K562 (cell line): ENCODE measurements around the gene LGI4. TPM values are rescaled to one million over a fixed set of nuclear protein-coding genes. Genes with fewer than 3 reads are reported as not detected.

Source experiments
- CAMTA2 ChIP-seq: fragments of 250-450 bp; sonication (Bioruptor Pico); conservative IDR thresholded peaks from 2 replicates; pipeline ENCODE4 v1.5.1; 2022
- E2F3 ChIP-seq: fragments of 250-450 bp; sonication (Bioruptor Pico); IDR thresholded peaks from 2 replicates; pipeline ENCODE4 v1.4.0; 2020; ENCODE audit warnings: mild to moderate bottlenecking
- HMG20B ChIP-seq: fragments of 250-450 bp; sonication (Bioruptor Pico); IDR thresholded peaks from 2 replicates; pipeline ENCODE4 v1.5.0; 2021; ENCODE audit warnings: mild to moderate bottlenecking
- MED1 ChIP-seq: sonication (generic); formaldehyde crosslinking; IDR thresholded peaks from 2 replicates; pipeline ENCODE4 v1.8.1; 2023; ENCODE audit warnings: missing genetic modification reagents, borderline replicate concordance
- MEF2A ChIP-seq: IDR thresholded peaks from 2 replicates; pipeline ENCODE4 v1.6.1; 2011; ENCODE audit warnings: low read depth, mild to moderate bottlenecking, low read length, moderate library complexity; ENCODE audit not compliant: control insufficient read depth
- OTX1 ChIP-seq: fragments of 450-650 bp; formaldehyde crosslinking; IDR thresholded peaks from 2 replicates; pipeline ENCODE4 v1.4.0; 2022; ENCODE audit warnings: mild to moderate bottlenecking
- PHB2 ChIP-seq: fragments of 450-650 bp; IDR thresholded peaks from 2 replicates; pipeline ENCODE4 v1.6.1; 2017; ENCODE audit warnings: low read depth
- TCF7L2 ChIP-seq: fragments of 150-350 bp; IDR thresholded peaks from 2 replicates; pipeline ENCODE4 v1.6.1; 2016; ENCODE audit warnings: low read depth, mild to moderate bottlenecking, low read length, moderate library complexity
- ZNF57 ChIP-seq: fragments of 450-650 bp; formaldehyde crosslinking; IDR thresholded peaks from 2 replicates; pipeline ENCODE4 v1.4.0; 2020; ENCODE audit warnings: mild to moderate bottlenecking, moderate library complexity
- ZNF76 ChIP-seq: fragments of 250-450 bp; sonication (Bioruptor Pico); IDR thresholded peaks from 2 replicates; pipeline ENCODE4 v1.4.0; 2020; ENCODE audit warnings: mild to moderate bottlenecking, moderate library complexity, borderline replicate concordance
- ZNF785 ChIP-seq: fragments of 250-450 bp; sonication (Bioruptor Pico); IDR thresholded peaks from 2 replicates; pipeline ENCODE4 v1.4.0; 2020; ENCODE audit warnings: mild to moderate bottlenecking
- ZNF79 ChIP-seq: fragments of 250-450 bp; sonication (Bioruptor Pico); IDR thresholded peaks from 2 replicates; pipeline ENCODE4 v1.4.0; 2020; ENCODE audit warnings: low read depth, mild to moderate bottlenecking, moderate library complexity
- polyA plus RNA-seq, 8 experiments: library from polyadenylated mRNA; depleted of rRNA in 4 of 8; stranded (reverse) in 5 of 8; unstranded in 3 of 8; fragments of >200 nt; fragmentation: Nextera tagmentation in 2 of 8; fragmentation: Illumina TruSeq in 1 of 8; extraction: Ambion mirVana in 2 of 8; extraction: Trizol in 1 of 8; gene quantifications; 2 replicates each; pipeline versions ENCODE4 v1.2.1 to v1.2.3, GENCODE V29; 2011 to 2014; ENCODE audit warnings: inconsistent platforms in 1 of 8, missing spikeins in 1 of 8
- total RNA-seq, 7 experiments: library from RNA; depleted of rRNA in 6 of 7; stranded (reverse); fragments of >200 nt in 6 of 7; fragmentation: Illumina TruSeq in 2 of 7; extraction: Trizol in 2 of 7; gene quantifications; 2 replicates each; pipeline versions ENCODE4 v1.2.1 to v1.2.3, GENCODE V29; 2011 to 2021; ENCODE audit warnings: low replicate concordance in 1 of 7
- TF ChIP-seq, protein P1 (sequence below): fragments of 450-650 bp; formaldehyde crosslinking; IDR thresholded peaks from 2 replicates; pipeline ENCODE4 v1.4.0; 2022; ENCODE audit warnings: missing genetic modification characterization
- TF ChIP-seq, protein P2 (sequence below): IDR thresholded peaks from 2 replicates; pipeline ENCODE4 v1.6.1; 2012; ENCODE audit warnings: low read depth, low read length, improper control_type of control experiment, borderline replicate concordance
- TF ChIP-seq, protein P3 (sequence below): IDR thresholded peaks from 2 replicates; pipeline ENCODE4 v1.6.1; 2011; ENCODE audit not compliant: insufficient read length; ENCODE audit errors: extremely low read depth
- TF ChIP-seq, protein P4 (sequence below): fragments of 250-450 bp; sonication (Bioruptor Pico); IDR thresholded peaks from 2 replicates; pipeline ENCODE4 v1.8.0; 2021; ENCODE audit warnings: moderate library complexity, mild to moderate bottlenecking, inconsistent platforms
- TF ChIP-seq, protein P5 (sequence below): sonication (generic); formaldehyde crosslinking; IDR thresholded peaks from 2 replicates; pipeline ENCODE4 v1.9.0; 2022; ENCODE audit warnings: mild to moderate bottlenecking, missing genetic modification reagents
- TF ChIP-seq, protein P6 (sequence below): IDR thresholded peaks from 2 replicates; pipeline ENCODE4 v1.6.1; 2011; ENCODE audit warnings: borderline replicate concordance, low read depth, mild to moderate bottlenecking, moderate library complexity, low read length; ENCODE audit not compliant: insufficient read depth, poor library complexity, severe bottlenecking
- TF ChIP-seq, protein P7 (sequence below), 2 experiments: fragments of 200-800 bp in 1 of 2; sonication (Bioruptor generic) in 1 of 2; sonication (generic) in 1 of 2; formaldehyde crosslinking in 1 of 2; IDR thresholded peaks in 1 of 2; conservative IDR thresholded peaks in 1 of 2; 2 replicates each; pipeline versions ENCODE4 v1.5.0 to v1.6.1; 2016 to 2020; ENCODE audit warnings: missing compliant biosample characterization in 1 of 2, missing genetic modification characterization in 1 of 2, missing genetic modification reagents in 1 of 2

The LGI4 gene
- total and polyA plus RNA-seq, 9 of the 15 experiments (the other 6 are each of a cell fraction or from before 2014, with no cell fraction given), result 0.14 to 0.30 (median 0.24) TPM; not detected in 4

DNA sequence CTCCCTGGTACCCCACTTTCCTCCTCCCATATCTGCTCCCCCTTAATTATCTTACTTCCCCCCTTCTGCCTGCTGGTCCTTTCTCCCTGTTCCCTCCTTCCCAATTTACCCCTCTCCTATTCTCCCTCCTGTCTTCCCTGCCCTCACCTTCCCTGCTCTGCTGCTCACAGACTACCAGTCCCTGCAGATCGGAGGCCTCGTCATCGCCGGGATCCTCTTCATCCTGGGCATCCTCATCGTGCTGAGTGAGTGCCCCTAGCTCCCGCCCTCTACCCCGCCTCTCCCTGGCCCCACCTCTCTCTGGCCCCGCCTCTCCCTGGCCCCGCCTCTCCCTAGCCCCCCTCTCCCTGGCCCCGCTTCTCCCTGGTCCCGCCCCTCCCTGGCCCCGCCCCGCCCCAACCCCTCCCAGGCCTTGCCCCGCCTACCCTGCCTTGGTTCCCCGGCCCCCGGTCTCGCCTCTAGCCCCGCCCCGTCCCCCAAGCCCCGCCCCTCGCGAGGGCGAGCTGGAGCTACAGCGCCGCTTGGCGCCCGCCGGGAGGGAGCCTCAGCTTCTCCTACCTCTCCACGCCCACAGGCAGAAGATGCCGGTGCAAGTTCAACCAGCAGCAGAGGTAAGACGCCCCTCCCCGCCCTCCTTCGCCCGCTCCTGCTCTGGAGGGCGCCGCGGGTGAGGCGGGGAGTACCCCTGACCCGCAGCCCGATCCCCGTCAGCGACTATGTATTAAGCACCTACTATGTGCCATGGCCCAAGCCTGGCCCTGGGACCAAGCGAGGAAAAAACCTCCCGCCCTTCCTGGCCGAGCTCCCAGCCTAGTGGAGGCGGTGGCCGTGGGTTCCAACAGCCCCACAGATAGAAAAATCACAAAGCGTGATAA lies 6.3 kb upstream of the LGI4 start (continued):
- no peak for TF ChIP-seq MED1
- TF ChIP-seq, protein P1, sequence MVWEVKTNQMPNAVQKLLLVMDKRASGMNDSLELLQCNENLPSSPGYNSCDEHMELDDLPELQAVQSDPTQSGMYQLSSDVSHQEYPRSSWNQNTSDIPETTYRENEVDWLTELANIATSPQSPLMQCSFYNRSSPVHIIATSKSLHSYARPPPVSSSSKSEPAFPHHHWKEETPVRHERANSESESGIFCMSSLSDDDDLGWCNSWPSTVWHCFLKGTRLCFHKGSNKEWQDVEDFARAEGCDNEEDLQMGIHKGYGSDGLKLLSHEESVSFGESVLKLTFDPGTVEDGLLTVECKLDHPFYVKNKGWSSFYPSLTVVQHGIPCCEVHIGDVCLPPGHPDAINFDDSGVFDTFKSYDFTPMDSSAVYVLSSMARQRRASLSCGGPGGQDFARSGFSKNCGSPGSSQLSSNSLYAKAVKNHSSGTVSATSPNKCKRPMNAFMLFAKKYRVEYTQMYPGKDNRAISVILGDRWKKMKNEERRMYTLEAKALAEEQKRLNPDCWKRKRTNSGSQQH, result peak; percentile 91
- TF ChIP-seq, protein P2, sequence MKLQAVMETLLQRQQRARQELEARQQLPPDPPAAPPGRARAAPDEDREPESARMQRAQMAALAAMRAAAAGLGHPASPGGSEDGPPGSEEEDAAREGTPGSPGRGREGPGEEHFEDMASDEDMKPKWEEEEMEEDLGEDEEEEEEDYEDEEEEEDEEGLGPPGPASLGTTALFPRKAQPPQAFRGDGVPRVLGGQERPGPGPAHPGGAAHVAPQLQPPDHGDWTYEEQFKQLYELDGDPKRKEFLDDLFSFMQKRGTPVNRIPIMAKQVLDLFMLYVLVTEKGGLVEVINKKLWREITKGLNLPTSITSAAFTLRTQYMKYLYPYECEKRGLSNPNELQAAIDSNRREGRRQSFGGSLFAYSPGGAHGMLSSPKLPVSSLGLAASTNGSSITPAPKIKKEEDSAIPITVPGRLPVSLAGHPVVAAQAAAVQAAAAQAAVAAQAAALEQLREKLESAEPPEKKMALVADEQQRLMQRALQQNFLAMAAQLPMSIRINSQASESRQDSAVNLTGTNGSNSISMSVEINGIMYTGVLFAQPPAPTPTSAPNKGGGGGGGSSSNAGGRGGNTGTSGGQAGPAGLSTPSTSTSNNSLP, result no peak
- no peak for TF ChIP-seq E2F3 (CRISPR knock-in tag)
- TF ChIP-seq, protein P3, sequence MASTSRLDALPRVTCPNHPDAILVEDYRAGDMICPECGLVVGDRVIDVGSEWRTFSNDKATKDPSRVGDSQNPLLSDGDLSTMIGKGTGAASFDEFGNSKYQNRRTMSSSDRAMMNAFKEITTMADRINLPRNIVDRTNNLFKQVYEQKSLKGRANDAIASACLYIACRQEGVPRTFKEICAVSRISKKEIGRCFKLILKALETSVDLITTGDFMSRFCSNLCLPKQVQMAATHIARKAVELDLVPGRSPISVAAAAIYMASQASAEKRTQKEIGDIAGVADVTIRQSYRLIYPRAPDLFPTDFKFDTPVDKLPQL, result no peak
- TF ChIP-seq ZNF785 (CRISPR knock-in tag), result no peak
- TF ChIP-seq, protein P4, sequence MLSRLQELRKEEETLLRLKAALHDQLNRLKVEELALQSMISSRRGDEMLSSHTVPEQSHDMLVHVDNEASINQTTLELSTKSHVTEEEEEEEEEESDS (CRISPR knock-in tag), result no peak
- TF ChIP-seq MEF2A, result no peak
- TF ChIP-seq ZNF79, result no peak
- TF ChIP-seq ZNF76 (CRISPR knock-in tag), result no peak
- no peak for TF ChIP-seq PHB2
- TF ChIP-seq, protein P5, sequence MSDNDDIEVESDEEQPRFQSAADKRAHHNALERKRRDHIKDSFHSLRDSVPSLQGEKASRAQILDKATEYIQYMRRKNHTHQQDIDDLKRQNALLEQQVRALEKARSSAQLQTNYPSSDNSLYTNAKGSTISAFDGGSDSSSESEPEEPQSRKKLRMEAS (CRISPR knock-in tag), result peak; percentile 40; the same call in 1 of the 2 replicates
- TF ChIP-seq ZNF57 (CRISPR knock-in tag), result no peak
- no peak for TF ChIP-seq HMG20B (CRISPR knock-in tag)
- no peak for TF ChIP-seq CAMTA2
- TF ChIP-seq, protein P6, sequence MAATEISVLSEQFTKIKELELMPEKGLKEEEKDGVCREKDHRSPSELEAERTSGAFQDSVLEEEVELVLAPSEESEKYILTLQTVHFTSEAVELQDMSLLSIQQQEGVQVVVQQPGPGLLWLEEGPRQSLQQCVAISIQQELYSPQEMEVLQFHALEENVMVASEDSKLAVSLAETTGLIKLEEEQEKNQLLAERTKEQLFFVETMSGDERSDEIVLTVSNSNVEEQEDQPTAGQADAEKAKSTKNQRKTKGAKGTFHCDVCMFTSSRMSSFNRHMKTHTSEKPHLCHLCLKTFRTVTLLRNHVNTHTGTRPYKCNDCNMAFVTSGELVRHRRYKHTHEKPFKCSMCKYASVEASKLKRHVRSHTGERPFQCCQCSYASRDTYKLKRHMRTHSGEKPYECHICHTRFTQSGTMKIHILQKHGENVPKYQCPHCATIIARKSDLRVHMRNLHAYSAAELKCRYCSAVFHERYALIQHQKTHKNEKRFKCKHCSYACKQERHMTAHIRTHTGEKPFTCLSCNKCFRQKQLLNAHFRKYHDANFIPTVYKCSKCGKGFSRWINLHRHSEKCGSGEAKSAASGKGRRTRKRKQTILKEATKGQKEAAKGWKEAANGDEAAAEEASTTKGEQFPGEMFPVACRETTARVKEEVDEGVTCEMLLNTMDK, result peak; percentile 32
- no peak for TF ChIP-seq TCF7L2
- TF ChIP-seq, protein P7, sequence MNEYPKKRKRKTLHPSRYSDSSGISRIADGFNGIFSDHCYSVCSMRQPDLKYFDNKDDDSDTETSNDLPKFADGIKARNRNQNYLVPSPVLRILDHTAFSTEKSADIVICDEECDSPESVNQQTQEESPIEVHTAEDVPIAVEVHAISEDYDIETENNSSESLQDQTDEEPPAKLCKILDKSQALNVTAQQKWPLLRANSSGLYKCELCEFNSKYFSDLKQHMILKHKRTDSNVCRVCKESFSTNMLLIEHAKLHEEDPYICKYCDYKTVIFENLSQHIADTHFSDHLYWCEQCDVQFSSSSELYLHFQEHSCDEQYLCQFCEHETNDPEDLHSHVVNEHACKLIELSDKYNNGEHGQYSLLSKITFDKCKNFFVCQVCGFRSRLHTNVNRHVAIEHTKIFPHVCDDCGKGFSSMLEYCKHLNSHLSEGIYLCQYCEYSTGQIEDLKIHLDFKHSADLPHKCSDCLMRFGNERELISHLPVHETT (CRISPR knock-in tag; conservative IDR thresholded peaks at IDR 0.05 in 1 of 2, IDR thresholded peaks at IDR 0.05 in 1 of 2), result no peak
- TF ChIP-seq OTX1 (CRISPR knock-in tag), result peak; percentile 80; the same call in 1 of the 2 replicates
